B cell (primary cell): Measurements from ENCODE around the gene TBCD. TPM values are rescaled to one million over a fixed set of nuclear protein-coding genes. Genes with fewer than 3 reads are reported as not detected.

Source experiments
- ATAC-seq: fragments of 200-7000 bp; cut with Tn5 transposase; one replicate; pipeline ENCODE4 v1.10.0; 2021; ENCODE audit warnings: low read depth, mild to moderate bottlenecking, moderate number of reproducible peaks, moderate library complexity
- CTCF ChIA-PET: fragments of 350-600 bp; sonication (Branson Sonifier 250); formaldehyde crosslinking; loops from one replicate; lab custom pipeline; 2021; ENCODE audit warnings: antibody characterized with exemption, inconsistent platforms; lab: Charles Lee
- POLR2A ChIA-PET: fragments of 350-600 bp; sonication (Branson Sonifier 250); formaldehyde crosslinking; loops from one replicate; lab custom pipeline; 2021; ENCODE audit warnings: antibody characterized with exemption; lab: Charles Lee
- DNase-seq: peaks from one replicate; pipeline ENCODE4 v3.0.0; 2013
- H2AFZ ChIP-seq: 2 replicates; pipeline ENCODE4 v1.6.1; 2012; ENCODE audit warnings: mild to moderate bottlenecking, low read depth, low read length; ENCODE audit not compliant: insufficient read depth, poor library complexity, severe bottlenecking
- H3K27ac ChIP-seq, 2 donors: 1 replicate in 1 of 2; 2 replicates in 1 of 2; pipeline ENCODE4 v1.5.1; 2012 to 2013; ENCODE audit warnings: low read length in 2 of 2, mild to moderate bottlenecking in 2 of 2, moderate library complexity in 1 of 2
- H3K27me3 ChIP-seq, 4 experiments: fragments of 200-600 bp in 1 of 4; sonication (generic) in 1 of 4; replicated peaks in 1 of 4; 1 replicate in 2 of 4; 2 replicates in 2 of 4; pipeline versions ENCODE4 v1.6.1 to v1.7.0; 2013 to 2016; ENCODE audit warnings: low read length in 3 of 4, mild to moderate bottlenecking in 2 of 4, mixed read lengths in 1 of 4, moderate library complexity in 1 of 4; ENCODE audit not compliant: insufficient read depth in 4 of 4, control insufficient read depth in 3 of 4; ENCODE audit errors: control extremely low read depth in 1 of 4
- H3K36me3 ChIP-seq, 2 experiments: replicated peaks in 1 of 2; 1 replicate in 1 of 2; 2 replicates in 1 of 2; pipeline versions ENCODE4 v1.6.1 to v1.7.1; 2013; ENCODE audit warnings: low read length in 1 of 2; ENCODE audit not compliant: insufficient read depth in 2 of 2, control insufficient read depth in 1 of 2; ENCODE audit errors: control extremely low read depth in 1 of 2, extremely low read depth in 1 of 2
- H3K4me1 ChIP-seq, 2 donors: fragments of 200-600 bp in 1 of 2; sonication (generic) in 1 of 2; 1 replicate in 1 of 2; 2 replicates in 1 of 2; pipeline versions ENCODE4 v1.5.1 to v1.6.1; 2013 to 2017; ENCODE audit warnings: low read length in 2 of 2; ENCODE audit not compliant: control insufficient read depth in 2 of 2, insufficient read depth in 2 of 2
- H3K4me2 ChIP-seq: replicated peaks from 2 replicates; pipeline ENCODE3; 2012; ENCODE audit warnings: mild to moderate bottlenecking, low read depth, low read length; ENCODE audit not compliant: poor library complexity, severe bottlenecking
- H3K4me3 ChIP-seq, 5 experiments: fragments of 200-600 bp in 1 of 5; sonication (generic) in 1 of 5; 1 replicate in 3 of 5; 2 replicates in 2 of 5; pipeline versions ENCODE4 v1.5.1 to v1.7.0; 2011 to 2016; ENCODE audit warnings: low read length in 4 of 5, mild to moderate bottlenecking in 4 of 5, low read depth in 2 of 5, control low read depth in 1 of 5, moderate library complexity in 1 of 5; ENCODE audit not compliant: insufficient read depth in 1 of 5; ENCODE audit errors: control extremely low read depth in 1 of 5, extremely low read depth in 1 of 5
- H3K79me2 ChIP-seq: fragments of 200-600 bp; sonication (generic); one replicate; pipeline ENCODE4 v1.6.0; 2016; ENCODE audit warnings: low read length; ENCODE audit not compliant: control insufficient read depth, insufficient read depth
- H3K9ac ChIP-seq: fragments of 200-600 bp; sonication (generic); 2 replicates; pipeline ENCODE4 v1.6.1; 2017; ENCODE audit warnings: mild to moderate bottlenecking, low read length, moderate library complexity
- H3K9me3 ChIP-seq, 3 donors: one replicate each; pipeline versions ENCODE4 v1.6.1 to v1.7.1; 2013; ENCODE audit warnings: low read length in 2 of 3; ENCODE audit not compliant: control insufficient read depth in 2 of 3, insufficient read depth in 1 of 3; ENCODE audit errors: control extremely low read depth in 1 of 3
- H4K20me1 ChIP-seq: 2 replicates; pipeline ENCODE4 v1.6.0; 2012; ENCODE audit warnings: mild to moderate bottlenecking, low read length; ENCODE audit not compliant: insufficient read depth, control insufficient read depth, poor library complexity, severe bottlenecking
- H3K27ac Mint-ChIP-seq: one replicate; pipeline ENCODE4 v1.8.0; 2021; ENCODE audit warnings: mixed read lengths
- H3K27me3 Mint-ChIP-seq: one replicate; pipeline ENCODE4 v1.8.0; 2021; ENCODE audit warnings: mixed read lengths
- H3K4me1 Mint-ChIP-seq: one replicate; pipeline ENCODE4 v1.8.0; 2021; ENCODE audit warnings: mixed read lengths
- H3K4me3 Mint-ChIP-seq: one replicate; pipeline ENCODE4 v1.8.0; 2021; ENCODE audit warnings: mixed read lengths
- H3K9me3 Mint-ChIP-seq: one replicate; pipeline ENCODE4 v1.8.0; 2022; ENCODE audit warnings: mixed read lengths; ENCODE audit not compliant: insufficient read depth
- EZH2 ChIP-seq: IDR thresholded peaks from 2 replicates; pipeline ENCODE4 v1.6.1; 2012; ENCODE audit warnings: borderline replicate concordance, low read depth, mild to moderate bottlenecking, moderate library complexity, low read length; ENCODE audit not compliant: insufficient read depth, poor library complexity, severe bottlenecking
- WGBS: methylation state at CpG from one replicate; pipeline ENCODE4 v1.1.5; 2013; ENCODE audit warnings: missing lambda C conversion rate; ENCODE audit not compliant: insufficient coverage; 5-methylcytosine and 5-hydroxymethylcytosine counted together
- intact Hi-C: fragments of 100-400 bp; cut with micrococcal nuclease; formaldehyde crosslinking; loops from one replicate; pipeline ENCODE4 v1.10.0; 2022
- polyA plus RNA-seq: library from polyadenylated mRNA; depleted of rRNA; stranded (reverse); fragments of >200 nt; gene quantifications from 2 replicates; pipeline ENCODE4 v1.2.3, GENCODE V29; 2012
- total RNA-seq, 2 donors: library from RNA; stranded (reverse); fragments of 120-200 nt in 1 of 2; gene quantifications; 1 replicate in 1 of 2; 2 replicates in 1 of 2; pipeline versions ENCODE4 v1.2.3 to v1.2.4, GENCODE V29; 2013 to 2022
- TF ChIP-seq, protein P1 (sequence below): fragments of 200-600 bp; IDR thresholded peaks from one replicate; pipeline ENCODE4 v1.8.0; 2022; ENCODE audit warnings: antibody characterized with exemption, mild to moderate bottlenecking

The TBCD gene
- total and polyA plus RNA-seq, 2 donors (not counting 1 experiment from before 2014, with no cell fraction given) = 60.8 to 101 TPM

DNA sequence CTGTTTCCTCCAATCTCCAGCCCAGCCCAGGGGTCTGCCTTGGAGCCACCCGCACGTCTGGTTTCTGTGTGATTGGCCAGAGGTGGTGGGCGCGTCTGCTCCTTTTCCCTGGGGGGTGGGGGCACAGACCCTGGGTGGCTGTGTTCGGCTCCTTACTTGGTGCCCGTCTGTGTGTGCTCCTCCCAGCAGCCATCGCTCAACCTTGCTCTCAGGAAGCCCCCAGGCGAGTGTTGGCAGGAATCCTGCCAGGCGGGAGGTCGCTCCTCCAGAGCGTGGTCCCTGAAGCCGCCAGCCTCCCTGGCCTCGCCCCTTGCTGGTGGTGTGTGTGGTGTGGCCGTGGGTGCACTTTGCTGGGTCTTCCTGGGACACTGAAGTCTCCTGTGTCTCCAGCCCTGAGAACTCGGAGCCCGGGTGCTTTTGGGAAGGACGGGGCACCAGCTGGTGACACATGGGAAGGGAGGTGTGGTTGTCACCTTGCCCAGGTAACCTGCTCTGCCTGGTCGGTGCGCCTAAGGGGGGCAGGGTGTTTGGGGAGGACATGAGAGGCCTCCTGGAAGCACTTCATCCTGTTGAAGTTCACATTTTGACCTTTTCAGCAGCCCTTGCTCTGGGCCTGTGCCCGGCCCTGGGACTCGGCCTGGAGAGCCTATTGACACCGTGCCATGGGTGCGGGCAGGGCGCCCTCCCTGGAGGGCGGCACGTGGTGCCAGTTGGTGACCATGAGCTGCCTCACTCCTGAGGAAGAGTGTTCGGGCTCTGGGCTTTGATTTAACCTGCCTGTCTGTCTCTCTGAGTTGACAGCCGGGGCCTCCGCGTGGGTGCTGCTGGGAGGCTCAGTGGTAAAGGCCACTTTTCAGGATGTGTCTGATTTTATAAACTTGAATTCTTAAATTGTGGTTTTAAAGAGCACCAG, 137.0 kb downstream of the TBCD start:
- Histone ChIP-seq H4K20me1 (no peaks in the 10 kb centered on the region), H3K4me3 (no peak overlapping the region), H3K36me3 (no peaks in the 10 kb centered on the region), H3K27me3 (no peaks in the 10 kb centered on the region), H2AFZ (no peak overlapping the region), H3K4me1 (peaks cover 45 to 57% of the 10 kb centered on the region in 2 donors), H3K9me3 (no peaks in the 10 kb centered on the region), H3K27ac (no peak overlapping the region), H3K9ac (no peak overlapping the region), H3K79me2 (no peaks in the 10 kb centered on the region), H3K4me2 (no peak overlapping the region)
- TF ChIP-seq, protein P1, sequence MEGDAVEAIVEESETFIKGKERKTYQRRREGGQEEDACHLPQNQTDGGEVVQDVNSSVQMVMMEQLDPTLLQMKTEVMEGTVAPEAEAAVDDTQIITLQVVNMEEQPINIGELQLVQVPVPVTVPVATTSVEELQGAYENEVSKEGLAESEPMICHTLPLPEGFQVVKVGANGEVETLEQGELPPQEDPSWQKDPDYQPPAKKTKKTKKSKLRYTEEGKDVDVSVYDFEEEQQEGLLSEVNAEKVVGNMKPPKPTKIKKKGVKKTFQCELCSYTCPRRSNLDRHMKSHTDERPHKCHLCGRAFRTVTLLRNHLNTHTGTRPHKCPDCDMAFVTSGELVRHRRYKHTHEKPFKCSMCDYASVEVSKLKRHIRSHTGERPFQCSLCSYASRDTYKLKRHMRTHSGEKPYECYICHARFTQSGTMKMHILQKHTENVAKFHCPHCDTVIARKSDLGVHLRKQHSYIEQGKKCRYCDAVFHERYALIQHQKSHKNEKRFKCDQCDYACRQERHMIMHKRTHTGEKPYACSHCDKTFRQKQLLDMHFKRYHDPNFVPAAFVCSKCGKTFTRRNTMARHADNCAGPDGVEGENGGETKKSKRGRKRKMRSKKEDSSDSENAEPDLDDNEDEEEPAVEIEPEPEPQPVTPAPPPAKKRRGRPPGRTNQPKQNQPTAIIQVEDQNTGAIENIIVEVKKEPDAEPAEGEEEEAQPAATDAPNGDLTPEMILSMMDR = no peak
- no peak for TF ChIP-seq EZH2
- Mint-ChIP-seq H3K4me3 (no peak overlapping the region), H3K9me3 (no peaks in the 10 kb centered on the region), H3K27ac (no peak overlapping the region), H3K4me1 (peaks cover 51% of the 10 kb centered on the region), H3K27me3 (no peaks in the 10 kb centered on the region)
- POLR2A ChIA-PET = interaction anchor here (0.6 kb wide), 1 partner anchor 131 kb away, joined by 4 read pairs; no protein-coding TSS in a partner anchor
- ATAC-seq (no peak), DNase-seq (no peak)
- CTCF ChIA-PET = no interaction called here
- 75% methylated on average over 28 of the region's 30 CpGs for WGBS
- intact Hi-C loops = no loop called here
